ENCODE measurements around the gene GPR32. TPM values are rescaled to one million over a fixed set of nuclear protein-coding genes. Genes with fewer than 3 reads are reported as not detected.
"Not testable (repeated sequence)": the region's sequence is repeated elsewhere in the genome, so short reads cannot be mapped to it uniquely, and the experiment has no call there.

The GPR32 gene
- total RNA-seq = not detected

GRCh38 chr19:50770164-50770563 is at the start of gene GPR32:
GPR32 (plus strand) TSS chr19:50770464; CDS start chr19:50770601, 137 bp downstream.
- not testable (repeated sequence) for DNase-seq

- DNase-seq = peak; percentile 79
Observed at GRCh38 chr19:50720921-50721381, 49.3 kb upstream of the GPR32 start.

- peak; percentile 75 for DNase-seq
Observed at GRCh38 chr19:50721441-50722137, 48.7 kb upstream of the GPR32 start.

GRCh38 chr19:50722201-50723013 is 47.9 kb upstream of the GPR32 start:
- DNase-seq = no peak

GRCh38 chr19:50723069-50723468 is 47.2 kb upstream of the GPR32 start, which contains the start of gene CLEC11A:
CLEC11A (plus strand) TSS chr19:50723364; CDS start chr19:50723526, 162 bp downstream.
- DNase-seq = peak; percentile 54

GRCh38 chr19:50723735-50724521 is 46.3 kb upstream of the GPR32 start:
- no peak for DNase-seq

GRCh38 chr19:50724522-50725217 is 45.6 kb upstream of the GPR32 start:
- DNase-seq = peak; percentile 100

GRCh38 chr19:50725218-50725910 is 44.9 kb upstream of the GPR32 start:
- DNase-seq = peak; percentile 46

- DNase-seq = no peak
Observed at GRCh38 chr19:50725911-50726230, 44.4 kb upstream of the GPR32 start.

GRCh38 chr19:50728084-50728737 is 42.1 kb upstream of the GPR32 start:
- DNase-seq = peak; percentile 90

- DNase-seq = no peak
Observed at GRCh38 chr19:50729894-50730293, 40.4 kb upstream of the GPR32 start.

GRCh38 chr19:50735869-50736268 is 34.4 kb upstream of the GPR32 start:
- DNase-seq = no peak

- no peak for DNase-seq
Observed at GRCh38 chr19:50736338-50736737, 33.9 kb upstream of the GPR32 start.

- DNase-seq = no peak
Observed at GRCh38 chr19:50739132-50739913, 30.9 kb upstream of the GPR32 start.

- no peak for DNase-seq
Observed at GRCh38 chr19:50739914-50740426, 30.3 kb upstream of the GPR32 start.

GRCh38 chr19:50741179-50741933 is 28.9 kb upstream of the GPR32 start:
- DNase-seq = no peak

- DNase-seq = no peak
Observed at GRCh38 chr19:50743537-50743936, 26.7 kb upstream of the GPR32 start.

- DNase-seq = no peak
Observed at GRCh38 chr19:50745221-50745620, 25.0 kb upstream of the GPR32 start.

GRCh38 chr19:50747141-50747540 is 23.1 kb upstream of the GPR32 start:
- DNase-seq = not testable (repeated sequence)

Data from tongue (tissue), 2 donors.